ENCODE measurements around the gene PASK.

- TF ChIP-seq EZH2 (IDR thresholded peaks at IDR 0.05; ENCODE audit: borderline replicate concordance, insufficient read depth, low read length, poor library complexity, severe bottlenecking) (no peak), CTCF (IDR thresholded peaks at IDR 0.05; ENCODE audit: poor library complexity, severe bottlenecking) (no peak)
Measured at GRCh38 chr2:241154915-241155314, 5.6 kb upstream of the PASK start.
